Adrenal gland (tissue), 12 donors: Measurements from ENCODE around the gene AKAP14. TPM values are rescaled to one million over a fixed set of nuclear protein-coding genes. Genes with fewer than 3 reads are reported as not detected.
A peak's percentile ranks its signal among the peaks of the same experiment; 100 is the strongest.

Experiments used
- DNase-seq, 7 donors: peaks; one replicate each; pipeline ENCODE4 v3.0.0-alpha.2; 2019 to 2020
- H3K27ac ChIP-seq, 5 donors: fragments of 200-600 bp; sonication (generic) in 4 of 5; 1 replicate in 3 of 5; 2 replicates in 2 of 5; pipeline versions ENCODE4 v1.5.1 to v1.8.0; 2016 to 2020; ENCODE audit warnings: mild to moderate bottlenecking in 1 of 5
- H3K27me3 ChIP-seq: fragments of 200-600 bp; 2 replicates; pipeline ENCODE4 v1.8.0; 2021
- H3K36me3 ChIP-seq, 2 donors: fragments of 200-600 bp; replicated peaks in 1 of 2; 1 replicate in 1 of 2; 2 replicates in 1 of 2; pipeline versions ENCODE4 v1.5.1 to v1.8.0; 2018 to 2022
- H3K4me1 ChIP-seq, 2 donors: fragments of 200-600 bp; replicated peaks in 1 of 2; 1 replicate in 1 of 2; 2 replicates in 1 of 2; pipeline versions ENCODE4 v1.5.1 to v1.8.0; 2018 to 2021
- H3K4me3 ChIP-seq, 4 donors: fragments of 200-600 bp; sonication (generic) in 3 of 4; one replicate each; pipeline ENCODE4 v1.5.1; 2016 to 2018
- H3K9me3 ChIP-seq, 3 donors: fragments of 200-600 bp; sonication (generic) in 1 of 3; replicated peaks in 1 of 3; 1 replicate in 2 of 3; 2 replicates in 1 of 3; pipeline versions ENCODE4 v1.5.1 to v1.8.0; 2016 to 2021
- CTCF ChIP-seq, 6 experiments: fragments of 450-650 bp in 4 of 6; fragments of 200-600 bp in 2 of 6; sonication (generic) in 1 of 6; IDR thresholded peaks; 1 replicate in 5 of 6; 2 replicates in 1 of 6; pipeline versions ENCODE4 v1.5.1 to v1.8.0; 2016 to 2021; ENCODE audit warnings: antibody characterized with exemption in 6 of 6, mild to moderate bottlenecking in 2 of 6, moderate library complexity in 1 of 6
- POLR2A ChIP-seq, 2 donors: fragments of 450-650 bp; IDR thresholded peaks; one replicate each; pipeline ENCODE4 v1.6.1; 2017; ENCODE audit warnings: antibody characterized with exemption in 2 of 2, mild to moderate bottlenecking in 2 of 2, moderate library complexity in 1 of 2
- WGBS, 4 donors: extraction: QIAGEN DNeasy Blood & Tissue Kit in 2 of 4; methylation state at CpG; one replicate each; pipeline versions ENCODE4 v1.1.5 to v1.1.7; 2013 to 2017; 5-methylcytosine and 5-hydroxymethylcytosine counted together
- intact Hi-C, 2 donors: fragments of 100-400 bp; cut with DNase I; formaldehyde crosslinking; loops; one replicate each; pipeline versions ENCODE4 v1.14.1 to v1.15.0; 2022 to 2023
- polyA plus RNA-seq, 3 donors: library from polyadenylated mRNA; stranded (reverse); fragments of 200-250 nt in 2 of 3; fragments of 350-450 nt in 1 of 3; fragmentation: Illumina TruSeq in 1 of 3; extraction: RNeasy Lipid Tissue Mini Kit (QIAGEN cat#74804) in 1 of 3; gene quantifications; one replicate each; pipeline ENCODE4 v1.2.3, GENCODE V29; 2013 to 2014
- total RNA-seq, 9 donors: library from RNA; depleted of rRNA in 4 of 9; stranded (reverse); fragments of >200 nt in 4 of 9; fragments of 120-200 nt in 1 of 9; fragmentation: NEBNext Ultra II Directional in 1 of 9; extraction: Animal tissue kit (Norgen Biotek cat#: 25700) in 1 of 9; gene quantifications; one replicate each; pipeline versions ENCODE4 v1.1.0 to v1.2.4, GENCODE V29; 2013 to 2023
- donor health status: healthy with polysubstance abuse.
- donor health status: Bipolar disorder and iron deficiency.
- donor health status: DM: yes; HTN: yes; CAD: no.
- donor health status: DM: no; HTN: no; CAD: no.
- donor health status: DM: no; HTN: no; CAD: no.
- donor health status: DM: yes; HTN: yes; CAD: no.

The AKAP14 gene
- total and polyA plus RNA-seq, 12 donors, result not detected

GRCh38 chrX:119935215-119935874 lies 39.7 kb downstream of the AKAP14 start:
- no peaks in the 10 kb centered on the region for H3K27me3 ChIP-seq
- H3K4me1 ChIP-seq, result no peaks in the 10 kb centered on the region
- H3K27ac ChIP-seq, result no peak overlapping the region
- H3K9me3 ChIP-seq, result no peaks in the 10 kb centered on the region
- H3K4me3 ChIP-seq, result no peak overlapping the region
- 87 to 100% (median 93%) methylated on average over 3 of the region's 3 CpGs for WGBS, 4 donors
- intact Hi-C loops, result no loop called here
- no peak for DNase-seq
- H3K36me3 ChIP-seq, result peaks cover 0 to 31% of the 10 kb centered on the region in 2 donors
- TF ChIP-seq POLR2A (IDR thresholded peaks at IDR 0.05) (no peak), CTCF (IDR thresholded peaks at IDR 0.05) (no peak)

- Histone ChIP-seq H3K4me3 (no peak overlapping the region), H3K27me3 (no peaks in the 10 kb centered on the region), H3K27ac (no peak overlapping the region), H3K36me3 (peaks cover 0 to 4% of the 10 kb centered on the region in 2 donors), H3K9me3 (no peaks in the 10 kb centered on the region), H3K4me1 (no peaks in the 10 kb centered on the region)
- DNase-seq, result no peak
- intact Hi-C loops, result no loop called here
- TF ChIP-seq CTCF (IDR thresholded peaks at IDR 0.05) (no peak), POLR2A (IDR thresholded peaks at IDR 0.05) (no peak)
These were observed 45.6 kb downstream of the AKAP14 start for GRCh38 chrX:119941336-119941735.

DNA sequence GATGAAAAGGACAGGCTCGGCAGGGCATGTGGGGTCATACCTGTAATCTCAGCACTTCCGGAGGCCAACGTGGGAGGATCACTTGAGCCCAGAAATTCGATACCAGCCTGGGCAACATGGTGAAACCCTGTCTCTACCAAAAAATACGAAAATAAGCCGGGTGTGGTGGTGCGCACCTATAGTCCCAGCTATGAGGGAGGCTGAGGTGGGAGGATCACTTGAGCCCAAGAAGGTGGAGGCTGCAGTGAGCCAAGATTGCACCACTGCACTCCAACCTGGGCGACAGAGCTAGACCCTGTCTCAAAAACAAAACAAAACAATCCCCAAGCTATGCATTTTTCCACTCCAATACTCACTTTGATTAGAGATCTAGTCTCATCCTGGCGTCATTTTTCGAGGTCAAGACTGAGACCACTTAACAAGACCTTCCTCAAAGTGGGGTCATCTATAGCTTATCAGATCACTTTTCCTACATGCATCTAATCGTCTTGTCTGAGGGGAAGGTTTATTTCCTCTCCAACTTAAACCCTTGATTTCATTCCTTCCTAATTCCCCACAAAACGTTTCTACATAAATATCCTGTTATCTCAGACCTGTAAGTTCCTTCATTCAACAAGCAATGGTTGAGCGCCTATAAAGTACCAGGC lies 46.6 kb downstream of the AKAP14 start:
- peak overlapping the region in 2 of 4 donors; percentile 44 to 57 for H3K4me3 ChIP-seq
- intact Hi-C loops, result no loop called here
- H3K4me1 ChIP-seq, result no peaks in the 10 kb centered on the region
- WGBS, 4 donors, result 45 to 56% (median 50%) methylated on average over 13 of the region's 13 CpGs
- H3K27me3 ChIP-seq, result no peaks in the 10 kb centered on the region
- no peak for TF ChIP-seq POLR2A (IDR thresholded peaks at IDR 0.05)
- TF ChIP-seq CTCF (IDR thresholded peaks at IDR 0.05), result no peak
- no peak for DNase-seq
- no peaks in the 10 kb centered on the region for H3K9me3 ChIP-seq
- peak overlapping the region in 4 of 5 donors; percentile 30 to 89 (median 88) for H3K27ac ChIP-seq
- H3K36me3 ChIP-seq, result no peaks in the 10 kb centered on the region

- WGBS, 4 donors, result 0 to 32% (median 12%) methylated on average over 14 of the region's 14 CpGs
- intact Hi-C loops, result no loop called here
- H3K27me3 ChIP-seq, result no peaks in the 10 kb centered on the region
- DNase-seq, result no peak
- H3K4me1 ChIP-seq, result no peaks in the 10 kb centered on the region
- TF ChIP-seq POLR2A (IDR thresholded peaks at IDR 0.05), result no peak
- TF ChIP-seq CTCF (IDR thresholded peaks at IDR 0.05), result no peak
- H3K27ac ChIP-seq, result peak overlapping the region; percentile 30 to 89 (median 88)
- H3K4me3 ChIP-seq, result peak overlapping the region; percentile 35 to 69 (median 50)
- no peaks in the 10 kb centered on the region for H3K9me3 ChIP-seq
- H3K36me3 ChIP-seq, result no peaks in the 10 kb centered on the region
These were observed 47.1 kb downstream of the AKAP14 start for GRCh38 chrX:119942831-119943184.
